Erythroblast (primary cell): ENCODE data around the gene ATP2B3.

ENCODE experiments used
- GATA1 ChIP-seq: IDR thresholded peaks from 2 replicates; pipeline ENCODE4 v1.6.1; 2011; ENCODE audit warnings: low read depth, mild to moderate bottlenecking, control low read depth, low read length, moderate library complexity
- POLR2A ChIP-seq: IDR thresholded peaks from 2 replicates; pipeline ENCODE4 v1.6.1; 2011; ENCODE audit warnings: mild to moderate bottlenecking, low read length

DNA sequence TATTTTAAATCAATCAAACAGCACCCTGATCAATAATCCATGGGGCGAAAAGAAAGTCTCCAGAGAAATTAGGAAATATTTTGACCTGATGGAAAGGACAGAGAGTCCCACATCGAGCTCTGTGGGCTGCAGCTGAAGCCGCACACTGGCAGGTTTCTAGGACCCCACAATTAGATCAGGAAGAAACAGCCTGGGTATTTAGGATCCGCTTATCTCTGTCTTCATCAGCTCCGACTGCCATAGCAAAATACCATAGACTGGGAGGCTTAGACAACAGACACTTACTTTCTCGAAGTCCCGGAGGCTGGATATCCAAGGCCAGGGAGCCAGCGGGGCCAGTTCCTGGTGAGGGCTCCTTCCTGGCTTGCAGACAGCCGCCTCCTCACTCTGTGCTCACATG lies 45.1 kb downstream of the ATP2B3 start:
- TF ChIP-seq POLR2A (no peak), GATA1 (no peak)
